ENCODE data around the gene GPRC5D.
A peak's percentile ranks its signal among the peaks of the same experiment; 100 is the strongest.

The GPRC5D gene

GRCh38 chr12:12936983-12937491 is 14.9 kb downstream of the GPRC5D start:
- no peak for DNase-seq (ENCODE audit: low read depth in 3 of 3)

GRCh38 chr12:12934556-12934955 is 17.4 kb downstream of the GPRC5D start:
- no peak for DNase-seq (ENCODE audit: low read depth in 3 of 3)

GRCh38 chr12:12933742-12934141 is 18.2 kb downstream of the GPRC5D start:
- DNase-seq (ENCODE audit: low read depth in 3 of 3), result no peak

GRCh38 chr12:12930633-12931219 is 21.2 kb downstream of the GPRC5D start:
- DNase-seq (ENCODE audit: low read depth in 3 of 3), result no peak

- DNase-seq (ENCODE audit: low read depth in 3 of 3), result no peak
Observed at GRCh38 chr12:12929696-12930095, 22.3 kb downstream of the GPRC5D start.

- peak in 2 of 3 experiments; percentile 5 to 33 for DNase-seq (ENCODE audit: low read depth in 3 of 3)
Observed at GRCh38 chr12:12927211-12928079, 24.5 kb downstream of the GPRC5D start.

- no peak for DNase-seq (ENCODE audit: low read depth in 3 of 3)
Observed at GRCh38 chr12:12926571-12927071, 25.3 kb downstream of the GPRC5D start.

GRCh38 chr12:12925388-12925787 is 26.6 kb downstream of the GPRC5D start:
- DNase-seq (ENCODE audit: low read depth in 3 of 3), result no peak

- DNase-seq (ENCODE audit: low read depth in 3 of 3), result no peak
Observed at GRCh38 chr12:12924169-12924568, 27.8 kb downstream of the GPRC5D start.

GRCh38 chr12:12922978-12923377 is 29.0 kb downstream of the GPRC5D start:
- no peak for DNase-seq (ENCODE audit: low read depth in 3 of 3)

- DNase-seq (ENCODE audit: low read depth in 3 of 3), result no peak
Observed at GRCh38 chr12:12922191-12922616, 29.8 kb downstream of the GPRC5D start.

- DNase-seq (ENCODE audit: low read depth in 3 of 3), result no peak
Observed at GRCh38 chr12:12919666-12920435, 32.1 kb downstream of the GPRC5D start.

GRCh38 chr12:12918781-12919389 is 33.1 kb downstream of the GPRC5D start:
- no peak for DNase-seq (ENCODE audit: low read depth in 3 of 3)

- no peak for DNase-seq (ENCODE audit: low read depth in 3 of 3)
Observed at GRCh38 chr12:12917517-12917916, 34.5 kb downstream of the GPRC5D start.

- DNase-seq (ENCODE audit: low read depth in 3 of 3), result peak; percentile 72 to 73 (median 72)
Observed at GRCh38 chr12:12916135-12916944, 35.6 kb downstream of the GPRC5D start.

- no peak for DNase-seq (ENCODE audit: low read depth in 3 of 3)
Observed at GRCh38 chr12:12915656-12916055, 36.3 kb downstream of the GPRC5D start.

- DNase-seq (ENCODE audit: low read depth in 3 of 3), result no peak
Observed at GRCh38 chr12:12912711-12913110, 39.3 kb downstream of the GPRC5D start.

- DNase-seq (ENCODE audit: low read depth in 3 of 3), result no peak
Observed at GRCh38 chr12:12909995-12910420, 42.0 kb downstream of the GPRC5D start.

GRCh38 chr12:12909228-12909994 is 42.6 kb downstream of the GPRC5D start:
- no peak for DNase-seq (ENCODE audit: low read depth in 3 of 3)

GRCh38 chr12:12908711-12909110 is 43.3 kb downstream of the GPRC5D start:
- DNase-seq (ENCODE audit: low read depth in 3 of 3), result no peak
